ENCODE data around the gene SLCO2A1. TPM values are rescaled to one million over a fixed set of nuclear protein-coding genes. Genes with fewer than 3 reads are reported as not detected.

Gene SLCO2A1
- total RNA-seq, 4 donors from 2014 or later, result 3.3 to 18.9 (median 6.0) TPM

GRCh38 chr3:134056464-134056891, 26.8 kb upstream of the SLCO2A1 start:
- 85 to 93% methylated on average over 7 of the region's 7 CpGs for WGBS, 2 donors
- peaks cover 0 to 35% (median 3%) of the 10 kb centered on the region in 3 donors for H3K4me1 ChIP-seq
- no peak for TF ChIP-seq POLR2A (IDR thresholded peaks at IDR 0.05)
- TF ChIP-seq CTCF (IDR thresholded peaks at IDR 0.05), result no peak
- no peaks in the 10 kb centered on the region for H3K9me3 ChIP-seq
- intact Hi-C loops (cut with DNase I), result no loop called here
- H3K4me3 ChIP-seq, result no peak overlapping the region
- H3K27me3 ChIP-seq, result no peaks in the 10 kb centered on the region
- H3K36me3 ChIP-seq, result no peaks in the 10 kb centered on the region
- H3K27ac ChIP-seq, result no peak overlapping the region
- DNase-seq, result no peak

DNA sequence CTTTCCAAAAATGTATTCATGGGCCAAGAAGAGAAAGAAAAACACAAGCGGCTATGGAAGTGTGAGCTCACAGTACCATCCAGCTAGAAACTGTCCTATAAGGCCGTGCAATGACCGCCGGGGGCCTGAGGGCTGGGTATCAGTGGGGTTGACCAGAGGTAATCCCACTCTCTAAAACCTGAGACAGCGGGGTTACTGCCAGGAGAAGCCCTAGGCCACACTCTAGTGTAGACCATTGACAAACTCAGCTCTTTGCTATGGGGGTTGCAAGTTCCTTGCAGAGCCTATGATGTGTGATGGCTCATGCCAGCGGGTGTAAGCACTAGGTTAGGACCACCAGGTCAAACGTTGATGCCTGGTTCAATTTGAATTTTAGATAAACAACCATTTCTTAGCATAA, 25.9 kb upstream of the SLCO2A1 start:
- Histone ChIP-seq H3K27ac (no peak overlapping the region), H3K4me3 (no peak overlapping the region), H3K36me3 (no peaks in the 10 kb centered on the region), H3K9me3 (no peaks in the 10 kb centered on the region), H3K4me1 (peaks cover 0 to 34% (median 3%) of the 10 kb centered on the region in 3 donors), H3K27me3 (no peaks in the 10 kb centered on the region)
- no peak for DNase-seq
- TF ChIP-seq CTCF (IDR thresholded peaks at IDR 0.05) (no peak), POLR2A (IDR thresholded peaks at IDR 0.05) (no peak)
- intact Hi-C loops (cut with DNase I), result no loop called here
- 87 to 95% methylated on average over 4 to 7 of the region's 7 CpGs for WGBS, 2 donors

DNA sequence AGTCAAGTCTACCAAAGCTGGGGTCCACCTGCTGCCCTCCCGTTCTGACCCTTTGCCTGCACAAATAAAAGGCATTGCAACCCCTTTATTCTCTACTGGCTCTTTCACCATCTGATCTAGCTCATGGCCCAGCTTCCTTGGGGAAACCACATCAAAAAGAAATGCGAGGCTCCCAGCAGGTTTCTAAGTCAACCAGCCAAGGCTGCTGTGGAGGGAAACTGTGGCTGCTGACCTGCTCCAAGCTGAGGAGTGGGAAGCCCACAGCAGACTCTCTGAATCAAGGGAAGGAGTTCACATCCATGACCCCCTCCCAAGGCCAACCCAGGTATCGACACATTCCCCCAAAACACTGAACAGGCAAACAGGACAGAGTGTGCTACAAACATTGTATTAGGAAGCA, 25.2 kb upstream of the SLCO2A1 start:
- Histone ChIP-seq H3K4me3 (no peak overlapping the region), H3K36me3 (no peaks in the 10 kb centered on the region), H3K4me1 (peaks cover 0 to 26% (median 3%) of the 10 kb centered on the region in 3 donors), H3K27me3 (no peaks in the 10 kb centered on the region), H3K27ac (no peak overlapping the region), H3K9me3 (no peaks in the 10 kb centered on the region)
- intact Hi-C loops (cut with DNase I), result no loop called here
- TF ChIP-seq POLR2A (IDR thresholded peaks at IDR 0.05), result no peak
- TF ChIP-seq CTCF (IDR thresholded peaks at IDR 0.05), result no peak
- no peak for DNase-seq
- 58 to 67% methylated on average over 1 to 3 of the region's 3 CpGs for WGBS, 2 donors

GRCh38 chr3:134054231-134054630, 24.5 kb upstream of the SLCO2A1 start:
- WGBS, 2 donors, result 67 to 77% methylated on average over 5 of the region's 5 CpGs
- no peak overlapping the region for H3K27ac ChIP-seq
- no peaks in the 10 kb centered on the region for H3K27me3 ChIP-seq
- H3K9me3 ChIP-seq, result no peaks in the 10 kb centered on the region
- no peak for TF ChIP-seq CTCF (IDR thresholded peaks at IDR 0.05)
- TF ChIP-seq POLR2A (IDR thresholded peaks at IDR 0.05), result no peak
- H3K4me3 ChIP-seq, result no peak overlapping the region
- peaks cover 0 to 20% (median 3%) of the 10 kb centered on the region in 3 donors for H3K4me1 ChIP-seq
- no peaks in the 10 kb centered on the region for H3K36me3 ChIP-seq
- intact Hi-C loops (cut with DNase I), result no loop called here
- no peak for DNase-seq

- intact Hi-C loops (cut with DNase I), result no loop called here
- H3K4me1 ChIP-seq, result peaks cover 0 to 4% (median under 1%) of the 10 kb centered on the region in 3 donors
- no peak overlapping the region for H3K27ac ChIP-seq
- H3K9me3 ChIP-seq, result no peaks in the 10 kb centered on the region
- H3K27me3 ChIP-seq, result no peaks in the 10 kb centered on the region
- DNase-seq, result no peak
- TF ChIP-seq CTCF (IDR thresholded peaks at IDR 0.05) (no peak), POLR2A (IDR thresholded peaks at IDR 0.05) (no peak)
- no peaks in the 10 kb centered on the region for H3K36me3 ChIP-seq
- WGBS, 2 donors, result 86% methylated on average over 3 to 4 of the region's 4 CpGs
- H3K4me3 ChIP-seq, result no peak overlapping the region
These were observed 22.6 kb upstream of the SLCO2A1 start for GRCh38 chr3:134052370-134052769.
